ENCODE measurements around the gene OXLD1.
A peak's percentile ranks its signal among the peaks of the same experiment; 100 is the strongest.
"Not testable (repeated sequence)": the region's sequence is repeated elsewhere in the genome, so short reads cannot be mapped to it uniquely, and the experiment has no call there.

Gene OXLD1

DNA sequence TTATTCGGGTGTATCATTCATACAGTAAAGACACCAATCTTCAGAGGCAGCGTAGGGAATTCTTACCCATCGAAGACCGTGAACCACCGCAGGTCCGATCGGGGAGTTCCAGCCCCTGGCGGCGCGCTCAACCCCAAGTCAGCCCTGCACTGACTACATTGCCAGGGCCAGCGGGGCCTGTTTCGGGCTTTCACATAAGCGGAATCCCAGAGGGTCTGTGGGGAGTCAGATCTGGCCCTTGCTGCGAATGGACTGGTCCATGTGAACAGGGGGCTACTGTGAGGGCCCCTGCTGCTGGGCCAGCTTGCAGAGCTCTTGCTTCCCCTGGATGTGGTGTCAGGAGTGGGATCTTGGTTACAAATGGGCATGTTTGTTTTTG lies 17.7 kb downstream of the OXLD1 start:
- no peak for DNase-seq

DNA sequence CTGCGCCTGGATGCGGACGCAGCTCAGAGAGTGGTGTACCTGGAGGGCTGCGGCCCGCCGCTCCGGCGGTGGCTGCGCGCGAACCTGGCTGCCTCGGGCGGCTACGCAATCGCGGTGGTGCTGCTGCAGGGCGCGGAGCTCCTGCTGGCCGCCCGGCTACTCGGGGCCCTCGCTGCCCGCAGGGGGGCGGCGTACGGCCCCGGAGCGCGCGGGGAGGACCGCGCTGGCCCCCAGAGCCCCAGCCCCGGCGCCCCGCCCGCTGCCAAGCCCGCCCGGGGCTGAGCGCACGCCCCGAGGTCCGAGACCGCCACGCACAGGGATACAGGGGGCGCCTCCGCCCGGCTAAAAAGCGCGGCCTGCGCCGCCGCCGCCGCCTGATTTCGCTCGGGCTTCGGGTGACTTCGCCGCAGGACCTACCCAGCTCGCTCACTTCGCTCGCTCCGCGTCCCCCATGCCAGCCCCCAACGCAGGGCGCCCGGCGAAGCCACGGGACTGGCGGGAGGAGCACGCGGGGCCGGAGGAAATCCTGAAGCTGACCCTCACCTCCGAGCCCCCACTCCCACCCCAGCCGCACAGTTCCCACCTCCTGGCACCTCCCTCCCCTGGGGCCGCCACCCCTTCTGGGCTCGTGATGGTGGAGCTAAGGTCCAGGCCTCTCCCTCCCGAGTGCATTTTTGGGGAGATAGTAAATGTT lies 18.2 kb downstream of the OXLD1 start:
- no peak for DNase-seq

DNA sequence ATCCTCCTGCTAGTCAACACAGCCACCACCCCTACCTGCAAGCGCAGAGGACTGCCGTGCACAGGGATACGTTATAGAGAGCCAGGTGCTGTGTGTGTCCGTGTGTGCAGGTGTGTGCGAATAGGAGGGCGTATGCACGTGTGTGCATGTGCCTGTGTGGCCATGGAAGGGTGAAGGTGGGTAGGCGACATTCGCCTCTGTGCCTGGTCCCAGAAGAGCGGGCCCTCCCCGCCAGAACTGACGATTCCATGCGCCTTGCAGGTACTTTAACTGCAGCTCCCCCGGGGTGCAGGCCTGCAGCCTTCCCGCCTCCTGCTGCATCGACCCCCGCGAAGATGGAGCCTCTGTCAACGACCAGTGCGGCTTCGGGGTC lies 18.8 kb downstream of the OXLD1 start:
- no peak for DNase-seq

DNA sequence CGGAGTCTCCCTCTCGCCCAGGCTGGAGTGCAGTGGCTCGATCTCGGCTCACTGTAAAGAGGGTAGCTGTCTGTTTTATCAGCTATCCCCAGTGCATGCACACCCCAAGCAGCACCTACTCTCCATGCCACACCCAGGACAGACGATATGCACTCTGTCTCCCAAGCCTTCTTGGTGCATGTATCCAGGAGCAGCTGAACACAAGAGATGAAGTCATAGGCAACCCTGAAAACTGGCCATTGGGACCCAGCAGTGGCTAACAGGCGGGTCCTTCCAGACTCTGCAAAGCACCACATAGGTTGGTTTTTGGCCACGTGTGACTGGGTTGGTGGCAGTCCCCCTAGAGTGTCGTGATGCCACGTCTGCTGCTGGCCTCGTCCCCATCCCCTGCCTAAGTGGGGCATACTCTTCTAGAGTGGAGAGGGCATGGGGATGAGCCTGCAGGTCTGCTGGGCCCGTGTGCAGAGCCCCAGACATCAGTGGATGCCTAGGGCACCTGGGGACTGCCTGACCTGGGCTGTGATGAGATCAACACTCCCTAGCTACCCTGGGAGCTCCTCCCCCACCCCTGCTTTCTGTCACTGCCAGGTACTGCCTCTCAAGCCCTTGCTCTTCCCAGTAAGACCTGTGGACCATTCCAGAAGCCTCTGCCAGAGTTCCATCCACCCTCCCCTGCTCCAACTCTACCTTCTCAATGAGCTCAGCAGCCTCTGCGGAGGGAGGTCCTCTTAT lies 19.4 kb downstream of the OXLD1 start:
- DNase-seq: no peak

DNA sequence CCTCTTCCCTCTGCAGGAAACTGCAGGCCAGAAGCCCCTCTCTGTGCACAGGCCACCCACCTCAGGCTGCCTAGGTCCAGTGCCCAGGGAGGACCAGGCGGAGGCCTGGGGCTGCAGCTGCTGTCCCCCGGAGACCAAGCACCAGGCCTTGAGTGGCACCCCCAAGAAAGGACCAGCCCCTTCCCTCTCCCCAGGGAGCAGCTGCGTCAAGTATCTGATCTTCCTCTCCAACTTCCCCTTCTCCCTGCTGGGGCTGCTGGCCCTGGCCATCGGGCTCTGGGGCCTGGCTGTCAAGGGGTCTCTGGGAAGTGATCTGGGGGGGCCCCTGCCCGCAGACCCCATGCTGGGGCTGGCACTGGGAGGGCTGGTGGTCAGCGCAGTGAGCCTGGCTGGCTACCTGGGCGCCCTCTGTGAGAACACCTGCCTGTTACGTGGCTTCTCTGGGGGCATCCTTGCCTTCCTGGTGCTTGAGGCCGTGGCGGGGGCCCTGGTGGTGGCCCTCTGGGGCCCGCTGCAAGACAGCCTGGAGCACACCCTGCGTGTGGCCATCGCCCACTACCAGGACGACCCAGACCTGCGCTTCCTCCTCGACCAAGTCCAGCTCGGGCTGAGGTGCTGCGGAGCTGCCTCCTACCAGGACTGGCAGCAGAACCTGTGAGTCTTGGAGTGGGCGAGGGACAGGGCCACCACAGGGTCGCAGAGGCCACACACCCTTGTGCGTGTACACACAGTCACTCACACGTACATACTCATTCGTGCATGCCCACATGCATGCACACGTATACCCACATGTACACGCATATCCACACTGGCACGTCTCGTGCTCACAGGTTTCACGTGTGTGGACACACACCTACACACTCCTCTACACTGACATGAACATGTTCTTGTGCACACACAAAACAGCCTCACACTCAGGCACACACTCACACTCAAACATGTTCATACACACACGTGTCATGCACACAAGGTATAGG lies 21.1 kb downstream of the OXLD1 start:
- no peak for DNase-seq

DNA sequence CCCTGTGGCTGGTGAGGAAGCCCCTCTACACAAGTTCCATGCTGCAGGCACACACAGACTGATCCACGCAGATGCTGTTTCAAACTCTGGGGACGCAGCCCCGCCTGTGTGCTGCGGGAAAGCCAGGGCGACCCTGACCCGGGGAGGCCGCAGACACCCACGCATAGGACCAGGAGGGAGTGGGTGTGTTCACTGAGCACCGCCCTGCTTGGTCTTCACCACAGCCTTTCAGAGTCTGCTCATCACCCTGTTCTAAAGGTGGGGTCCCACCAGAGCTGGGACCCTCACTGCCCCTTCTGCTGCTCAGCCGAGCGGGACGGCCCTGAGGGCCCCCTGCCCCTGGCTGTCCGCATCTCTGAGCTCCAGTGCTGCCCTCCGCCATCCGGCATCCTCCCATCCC lies 21.9 kb downstream of the OXLD1 start:
- no peak for DNase-seq

DNA sequence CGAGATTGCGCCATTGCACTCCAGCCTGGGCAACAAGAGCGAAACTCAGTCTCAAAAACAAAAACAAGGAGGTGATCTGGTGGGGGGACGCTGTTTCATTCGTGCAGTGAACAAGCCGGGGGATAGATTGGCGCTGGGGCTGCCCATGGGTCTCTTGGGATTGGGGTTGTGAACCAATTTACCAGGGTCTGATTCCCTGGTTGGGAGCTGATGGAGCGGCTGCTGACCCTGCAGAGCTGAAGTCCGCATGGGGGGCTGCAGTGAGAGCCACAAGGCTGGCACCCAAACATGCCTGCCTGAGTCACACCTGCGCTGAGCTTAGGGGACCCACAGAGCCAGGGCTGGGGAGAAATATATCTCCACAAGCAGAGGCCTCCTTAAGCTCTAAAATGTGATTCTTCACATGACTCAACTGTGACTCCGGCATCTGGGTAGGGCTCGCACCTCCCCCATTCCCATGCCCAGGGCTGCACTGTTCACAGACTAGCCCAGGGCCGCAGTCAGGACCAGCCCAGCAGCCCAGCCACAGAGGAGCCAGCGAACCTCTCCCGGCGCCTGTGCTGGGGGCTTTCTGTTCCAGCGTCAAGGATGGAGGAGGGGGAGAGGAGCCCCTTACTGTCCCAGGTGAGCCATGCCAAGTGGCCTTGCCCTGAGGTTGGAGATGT lies 24.4 kb downstream of the OXLD1 start:
- no peak for DNase-seq

DNA sequence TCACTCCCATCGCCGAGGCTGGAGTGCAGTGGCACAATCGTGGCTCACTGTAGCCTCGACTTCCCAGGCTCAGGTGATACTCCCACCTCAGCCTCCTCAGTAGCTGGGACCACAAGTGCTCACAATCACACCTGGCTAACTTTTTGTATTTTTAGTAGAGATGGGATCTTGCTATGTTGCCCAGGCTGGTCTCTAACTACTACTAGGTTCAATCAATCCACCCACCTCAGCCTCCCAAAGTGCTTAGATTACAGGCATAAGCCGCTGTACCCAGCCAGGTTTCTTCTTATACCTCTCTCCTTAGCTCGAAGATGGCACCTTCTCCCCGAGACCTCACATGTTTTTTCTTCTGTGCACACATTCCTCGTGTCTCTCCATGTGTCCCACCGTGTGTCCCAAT lies 26.4 kb downstream of the OXLD1 start:
- DNase-seq: no peak

DNA sequence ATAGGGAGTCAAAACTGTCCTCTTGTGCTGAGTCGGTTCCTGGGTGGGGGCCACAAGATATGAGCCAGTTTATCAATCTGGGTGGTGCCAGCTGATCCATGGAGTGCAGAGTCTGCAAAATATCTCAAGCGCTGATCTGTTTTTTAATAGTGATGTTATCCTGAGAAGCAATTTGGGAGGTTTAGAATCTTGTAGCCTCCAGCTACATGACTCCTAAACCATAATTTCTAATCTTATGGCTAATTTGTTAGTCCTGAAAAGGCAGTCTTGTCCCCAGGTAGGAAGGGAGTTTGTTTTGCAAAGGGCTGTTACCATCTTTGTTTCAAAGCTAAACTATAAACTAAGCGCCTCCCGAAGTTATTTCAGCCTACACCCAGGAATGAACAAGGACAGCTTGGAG lies 27.7 kb downstream of the OXLD1 start:
- DNase-seq: no peak

DNA sequence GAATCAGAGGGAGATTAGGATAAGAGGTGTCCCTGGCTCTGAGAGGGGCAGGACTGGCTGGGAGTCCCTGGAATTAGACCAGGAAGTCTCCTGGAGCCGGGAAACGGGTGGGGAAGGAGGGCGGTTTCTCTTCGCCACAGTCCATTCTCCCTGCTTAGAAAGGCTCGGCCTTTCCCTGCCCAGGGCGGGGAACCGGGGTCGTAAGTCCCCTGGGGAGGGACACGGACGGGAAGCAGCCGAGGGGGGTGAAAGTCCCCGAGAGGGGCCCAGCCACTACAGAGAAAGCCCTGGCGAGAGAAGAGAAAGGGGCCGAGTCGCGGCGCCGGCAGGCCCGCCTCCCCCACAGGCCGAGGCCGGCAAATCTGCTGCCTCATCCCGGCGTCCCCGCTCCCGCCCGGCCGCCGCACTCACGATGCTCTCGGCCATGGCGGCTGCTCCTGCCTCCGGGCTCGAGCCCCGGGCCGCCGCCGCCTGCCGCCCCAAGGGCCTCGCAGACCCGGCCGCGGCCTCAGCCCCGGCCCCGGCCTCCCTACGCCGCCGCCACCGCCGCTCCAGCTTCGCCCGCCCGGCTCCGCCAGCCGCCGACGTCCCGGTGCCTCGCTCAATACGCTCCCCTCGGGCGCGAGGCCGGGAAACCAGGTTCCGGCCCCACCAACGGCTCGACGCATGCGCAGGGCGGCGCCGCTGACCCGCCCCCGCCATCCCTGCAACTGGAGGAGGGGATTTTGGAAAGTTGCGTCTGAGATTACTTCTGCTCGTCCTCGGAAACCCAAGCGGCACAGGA lies 29.7 kb downstream of the OXLD1 start, which contains the start of the genes NPLOC4 and TSPAN10:
TSS of gene NPLOC4 (minus strand) at position 608 of the 784 bp plus-strand sequence. CDS start at position 426, 182 bp downstream.
TSS of gene TSPAN10 (plus strand) at position 692 of the 784 bp plus-strand sequence. CDS start 5,217 bp downstream, outside the sequence.
- peak; percentile 91 for DNase-seq

DNA sequence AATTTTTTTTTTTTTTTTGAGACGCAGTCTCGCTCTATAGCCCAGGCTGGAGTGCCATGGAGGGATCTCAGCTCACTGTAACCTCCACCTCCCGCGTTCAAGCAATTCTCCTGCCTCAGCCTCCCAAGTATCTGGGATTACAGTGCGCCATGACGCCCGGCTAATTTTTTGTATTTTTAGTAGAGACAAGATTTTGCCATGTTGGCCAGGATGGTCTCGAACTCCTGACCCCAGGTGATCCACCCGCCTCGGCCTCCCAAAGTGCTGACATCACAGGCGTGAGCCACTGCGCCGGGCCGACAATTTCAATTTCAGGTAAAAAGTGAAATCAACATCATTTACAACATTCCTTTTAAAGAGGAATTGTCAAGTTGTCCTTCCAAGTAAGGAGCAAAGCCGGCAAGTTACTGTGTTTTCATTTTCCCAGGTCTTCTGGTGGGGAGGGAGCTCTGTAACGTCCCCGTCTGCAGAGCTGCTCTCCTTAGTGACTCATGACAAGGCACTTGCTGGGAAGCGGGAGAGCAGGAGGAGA lies 30.4 kb downstream of the OXLD1 start:
- DNase-seq: no peak

DNA sequence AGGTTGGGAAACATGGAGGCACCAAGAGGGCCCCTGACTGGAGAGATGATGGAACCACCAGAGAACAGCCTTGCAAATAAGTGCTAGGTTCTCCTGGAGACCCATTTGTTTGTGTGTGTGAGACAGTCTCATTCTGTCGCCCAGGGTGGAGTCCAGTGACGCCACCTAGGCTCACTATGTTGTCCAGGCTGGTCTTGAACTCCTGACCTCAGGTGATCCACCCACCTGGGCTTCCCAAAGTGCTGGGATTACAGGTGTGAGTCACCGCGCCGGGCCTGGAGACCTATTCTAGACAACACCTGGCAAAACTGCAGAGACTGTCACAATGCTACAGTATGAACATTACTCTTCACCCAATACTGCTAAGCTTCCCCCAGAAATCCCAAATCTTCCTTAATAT lies 31.0 kb downstream of the OXLD1 start:
- DNase-seq: no peak

DNA sequence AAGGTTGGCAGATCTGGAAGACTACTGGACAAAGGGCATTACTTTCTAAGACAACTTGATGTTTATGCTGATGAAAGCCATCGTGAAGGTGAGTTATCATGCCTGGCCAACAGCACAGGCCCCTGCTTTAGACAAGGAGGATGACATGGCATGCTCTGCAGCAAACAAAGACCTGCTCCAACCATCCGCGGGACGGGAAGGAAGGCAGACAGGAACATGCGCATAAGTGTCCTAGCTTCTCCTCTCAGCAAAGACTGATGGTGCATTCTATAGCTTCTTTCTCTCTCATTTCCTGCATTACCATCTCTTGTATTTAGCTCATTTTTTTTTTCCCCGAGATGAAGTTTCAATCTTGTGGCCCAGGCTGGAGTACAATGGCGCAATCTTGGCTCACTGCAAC lies 34.9 kb downstream of the OXLD1 start:
- no peak for DNase-seq

DNA sequence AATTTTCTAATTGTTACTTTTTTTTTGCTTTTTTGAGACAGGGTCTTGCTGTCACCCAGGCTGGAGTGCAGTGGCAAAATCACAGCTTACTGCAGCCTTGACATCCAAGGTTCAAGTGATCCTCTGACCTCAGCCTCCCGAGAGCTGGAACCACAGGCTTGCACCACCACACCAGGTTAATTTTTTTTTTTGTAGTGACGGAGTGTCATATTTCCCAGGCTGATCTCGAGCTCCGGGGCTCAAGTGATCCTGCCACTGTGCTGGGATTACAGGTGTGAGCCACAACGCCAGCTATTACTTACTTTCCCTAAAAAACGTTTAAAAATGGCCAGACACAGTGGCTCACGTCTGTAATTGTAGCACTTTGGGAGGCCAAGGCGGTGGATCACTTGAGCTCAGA lies 36.1 kb downstream of the OXLD1 start:
- DNase-seq: no peak

DNA sequence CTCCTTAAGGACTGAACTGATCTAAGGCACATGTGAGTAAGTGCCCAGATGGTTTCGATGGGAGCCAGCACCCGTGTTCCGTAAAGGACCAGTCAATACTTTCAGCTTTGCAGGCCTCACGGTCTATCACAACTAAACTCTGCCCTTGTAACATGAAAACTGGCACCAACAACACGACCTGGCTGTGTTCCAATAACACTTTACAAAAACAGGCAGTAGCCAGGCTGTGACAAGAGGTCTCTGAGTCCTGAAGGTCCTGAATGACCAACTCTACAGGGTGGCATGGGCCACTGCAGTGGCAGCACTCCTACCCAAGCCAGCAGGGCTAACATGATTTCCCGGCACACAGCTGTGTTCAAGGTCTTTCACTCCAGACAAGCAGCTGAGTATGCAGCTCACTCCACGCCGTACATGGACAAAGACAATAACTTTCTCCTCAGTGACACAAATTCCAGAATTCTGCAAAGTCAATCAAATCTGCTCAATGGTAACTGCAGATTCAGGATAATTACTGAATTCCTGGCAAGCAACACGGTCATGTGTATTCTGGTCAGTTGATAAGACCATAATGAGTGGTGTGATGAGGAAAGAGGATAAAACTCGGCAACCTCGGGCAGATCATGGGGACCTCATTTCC lies 44.8 kb downstream of the OXLD1 start:
- DNase-seq: no peak

DNA sequence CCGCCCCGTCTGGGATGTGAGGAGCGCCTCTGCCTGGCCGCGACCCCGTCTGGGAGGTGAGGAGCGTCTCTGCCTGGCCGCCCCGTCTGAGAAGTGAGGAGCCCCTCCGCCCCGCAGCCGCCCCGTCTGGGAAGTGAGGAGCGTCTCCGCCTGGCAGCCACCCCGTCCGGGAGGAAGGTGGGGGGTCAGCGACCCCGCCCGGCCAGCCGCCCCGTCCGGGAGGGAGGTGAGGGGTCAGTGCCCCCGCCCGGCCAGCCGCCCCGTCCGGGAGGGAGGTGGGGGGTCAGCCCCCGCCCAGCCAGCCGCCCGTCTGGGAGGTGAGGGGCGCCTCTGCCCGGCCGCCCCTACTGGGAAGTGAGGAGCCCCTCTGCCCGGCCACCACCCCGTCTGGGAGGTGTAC lies 48.1 kb downstream of the OXLD1 start:
- DNase-seq: not testable (repeated sequence)

DNA sequence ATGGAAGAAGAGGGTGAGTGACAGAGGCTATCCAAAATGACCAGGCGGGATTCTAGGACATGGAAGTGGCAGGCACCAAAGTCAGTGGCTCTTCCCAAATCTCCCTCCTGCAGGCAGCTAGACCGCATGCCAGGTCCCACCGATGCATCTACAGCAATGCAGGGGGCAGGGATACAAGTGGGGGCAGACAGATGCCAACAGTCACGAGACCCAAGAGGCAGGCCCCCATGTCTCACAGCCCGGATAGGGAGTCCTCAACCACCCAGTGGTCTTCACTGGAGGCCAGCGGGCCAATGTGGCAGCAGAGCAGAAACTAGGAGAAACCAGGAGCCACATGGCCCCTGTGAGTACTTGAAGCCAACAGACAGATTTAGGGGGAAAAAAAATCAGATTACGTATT lies 49.5 kb downstream of the OXLD1 start:
- no peak for DNase-seq

DNA sequence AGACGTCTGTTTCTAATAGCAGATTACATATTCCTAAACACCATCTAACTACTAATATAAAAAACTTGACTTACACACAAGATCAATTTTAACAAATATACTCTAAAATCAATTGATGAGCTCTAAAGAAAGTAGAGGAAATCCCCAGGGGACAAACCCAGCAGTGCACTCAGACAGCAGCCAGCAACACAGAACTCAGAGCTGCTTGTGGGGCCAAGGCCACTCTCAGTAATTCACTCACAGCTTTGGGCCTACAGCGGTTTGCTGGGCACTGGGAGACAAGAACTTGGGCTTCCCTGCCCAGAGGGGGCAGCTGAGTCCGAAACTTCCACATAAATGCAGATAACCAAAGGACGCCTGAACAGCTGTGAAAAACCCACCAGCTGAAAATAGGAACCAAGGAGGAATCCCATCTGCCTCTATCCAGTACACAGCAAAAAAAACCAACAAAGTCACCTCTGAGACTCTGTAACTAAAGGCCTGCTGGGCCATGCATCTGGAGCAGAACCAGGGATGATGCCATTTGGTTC lies 50.9 kb downstream of the OXLD1 start:
- DNase-seq: no peak
